ENCODE results near the gene VSTM2L.

DNA sequence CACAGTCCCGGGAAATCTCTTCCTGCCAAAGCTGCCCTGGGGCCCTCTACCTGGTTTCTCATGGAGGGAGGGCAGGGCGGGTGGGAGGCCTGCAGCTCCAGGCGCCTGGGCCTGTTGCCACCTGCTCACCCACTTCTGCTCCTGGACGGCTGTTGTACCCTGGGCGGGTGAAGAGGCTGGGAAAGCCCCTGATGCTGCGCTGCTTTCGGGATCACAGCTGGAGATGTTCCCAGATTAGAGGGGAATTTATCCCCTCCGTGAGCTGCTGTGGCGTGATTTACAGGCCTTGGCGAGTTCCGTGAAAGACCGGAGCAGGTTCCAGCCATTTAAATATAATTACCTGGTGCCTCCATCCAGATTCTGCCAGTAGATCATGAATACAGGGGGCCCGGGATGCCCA lies 12.3 kb upstream of the VSTM2L start:
- TF ChIP-seq, protein P1, sequence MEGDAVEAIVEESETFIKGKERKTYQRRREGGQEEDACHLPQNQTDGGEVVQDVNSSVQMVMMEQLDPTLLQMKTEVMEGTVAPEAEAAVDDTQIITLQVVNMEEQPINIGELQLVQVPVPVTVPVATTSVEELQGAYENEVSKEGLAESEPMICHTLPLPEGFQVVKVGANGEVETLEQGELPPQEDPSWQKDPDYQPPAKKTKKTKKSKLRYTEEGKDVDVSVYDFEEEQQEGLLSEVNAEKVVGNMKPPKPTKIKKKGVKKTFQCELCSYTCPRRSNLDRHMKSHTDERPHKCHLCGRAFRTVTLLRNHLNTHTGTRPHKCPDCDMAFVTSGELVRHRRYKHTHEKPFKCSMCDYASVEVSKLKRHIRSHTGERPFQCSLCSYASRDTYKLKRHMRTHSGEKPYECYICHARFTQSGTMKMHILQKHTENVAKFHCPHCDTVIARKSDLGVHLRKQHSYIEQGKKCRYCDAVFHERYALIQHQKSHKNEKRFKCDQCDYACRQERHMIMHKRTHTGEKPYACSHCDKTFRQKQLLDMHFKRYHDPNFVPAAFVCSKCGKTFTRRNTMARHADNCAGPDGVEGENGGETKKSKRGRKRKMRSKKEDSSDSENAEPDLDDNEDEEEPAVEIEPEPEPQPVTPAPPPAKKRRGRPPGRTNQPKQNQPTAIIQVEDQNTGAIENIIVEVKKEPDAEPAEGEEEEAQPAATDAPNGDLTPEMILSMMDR (IDR thresholded peaks at IDR 0.05) = no peak
- TF ChIP-seq EZH2phosphoT487 (IDR thresholded peaks at IDR 0.05) = no peak
- TF ChIP-seq EZH2 (IDR thresholded peaks at IDR 0.05) = no peak
